Activated CD8-positive, alpha-beta T cell treated with anti-CD3 and anti-CD28 coated beads for 36 hours (primary cell): ENCODE results near the gene RANBP10. TPM values are rescaled to one million over a fixed set of nuclear protein-coding genes. Genes with fewer than 3 reads are reported as not detected.

Experiments used
- ATAC-seq: fragments of 200-7000 bp; cut with Tn5 transposase; one replicate; pipeline ENCODE4 v1.10.0; 2021; ENCODE audit warnings: mild to moderate bottlenecking, moderate library complexity
- CTCF ChIA-PET: fragments of 350-600 bp; sonication (Branson Sonifier 250); formaldehyde crosslinking; loops from one replicate; lab custom pipeline; 2021; ENCODE audit warnings: antibody characterized with exemption; lab: Charles Lee
- POLR2A ChIA-PET: fragments of 350-600 bp; sonication (Branson Sonifier 250); formaldehyde crosslinking; loops from one replicate; lab custom pipeline; 2021; ENCODE audit warnings: antibody characterized with exemption; lab: Charles Lee
- DNase-seq: peaks from one replicate; pipeline ENCODE4 v3.0.0-alpha.2; 2020
- H3K27ac Mint-ChIP-seq: one replicate; pipeline ENCODE4 v1.8.0; 2021; ENCODE audit warnings: mild to moderate bottlenecking, mixed read lengths
- H3K27me3 Mint-ChIP-seq: one replicate; pipeline ENCODE4 v1.8.0; 2021; ENCODE audit warnings: mixed read lengths
- H3K36me3 Mint-ChIP-seq: one replicate; pipeline ENCODE4 v1.8.0; 2021; ENCODE audit warnings: low read depth, mixed read lengths
- H3K4me1 Mint-ChIP-seq: one replicate; pipeline ENCODE4 v1.8.0; 2021; ENCODE audit warnings: low read depth, mixed read lengths
- H3K4me3 Mint-ChIP-seq: one replicate; pipeline ENCODE4 v1.8.0; 2021; ENCODE audit warnings: mild to moderate bottlenecking, moderate library complexity, mixed read lengths
- H3K9me3 Mint-ChIP-seq: one replicate; pipeline ENCODE4 v1.8.0; 2021; ENCODE audit warnings: mixed read lengths
- intact Hi-C: fragments of 100-400 bp; cut with micrococcal nuclease; formaldehyde crosslinking; loops from one replicate; pipeline ENCODE4 v1.10.0; 2022
- total RNA-seq, 2 experiments: library from RNA; stranded (reverse); gene quantifications; one replicate each; pipeline ENCODE4 v1.2.3, GENCODE V29; 2021
- TF ChIP-seq, protein P1 (sequence below): fragments of 200-600 bp; IDR thresholded peaks from one replicate; pipeline ENCODE4 v1.8.0; 2022; ENCODE audit warnings: antibody characterized with exemption, mild to moderate bottlenecking

RANBP10 gene
- total RNA-seq, 2 experiments from 2014 or later = 15.9 to 18.9 TPM

DNA sequence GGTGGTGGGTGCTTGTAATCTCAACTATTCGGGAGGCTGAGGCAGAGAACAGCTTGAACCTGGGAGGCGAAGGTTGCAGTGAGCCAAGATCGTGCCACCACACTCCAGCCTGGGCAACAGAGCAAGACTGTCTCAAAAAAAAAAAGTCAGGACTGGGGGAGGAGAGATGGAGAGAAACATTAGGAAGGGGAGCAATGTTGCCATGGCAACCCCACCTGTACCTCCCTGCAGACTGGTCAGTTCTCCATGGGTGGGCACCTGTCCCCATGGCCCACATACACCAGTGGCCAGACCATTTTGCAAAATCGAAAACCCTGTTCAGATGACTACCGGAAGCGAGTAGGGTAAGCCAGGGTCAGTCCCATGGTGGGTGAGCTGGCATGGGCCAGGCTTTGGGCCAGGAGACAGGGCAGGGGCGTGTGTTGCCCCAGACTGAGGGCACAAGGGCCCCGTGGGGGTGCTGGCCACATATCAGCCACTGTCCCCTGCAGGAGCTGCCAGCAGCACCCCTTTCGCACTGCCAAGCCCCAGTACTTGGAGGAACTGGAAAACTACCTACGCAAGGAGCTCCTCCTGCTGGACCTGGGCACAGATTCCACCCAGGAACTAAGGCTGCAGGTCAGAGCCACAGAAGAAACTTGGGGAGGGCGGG lies 14.4 kb upstream of the RANBP10 start:
- H3K36me3 Mint-ChIP-seq = no peaks in the 10 kb centered on the region
- POLR2A ChIA-PET = no interaction called here
- H3K4me3 Mint-ChIP-seq = no peak overlapping the region
- no peak overlapping the region for H3K27ac Mint-ChIP-seq
- no peaks in the 10 kb centered on the region for H3K27me3 Mint-ChIP-seq
- no peaks in the 10 kb centered on the region for H3K9me3 Mint-ChIP-seq
- intact Hi-C loops = no loop called here
- H3K4me1 Mint-ChIP-seq = peaks cover 5% of the 10 kb centered on the region
- ATAC-seq = no peak
- no peak for DNase-seq
- TF ChIP-seq, protein P1, sequence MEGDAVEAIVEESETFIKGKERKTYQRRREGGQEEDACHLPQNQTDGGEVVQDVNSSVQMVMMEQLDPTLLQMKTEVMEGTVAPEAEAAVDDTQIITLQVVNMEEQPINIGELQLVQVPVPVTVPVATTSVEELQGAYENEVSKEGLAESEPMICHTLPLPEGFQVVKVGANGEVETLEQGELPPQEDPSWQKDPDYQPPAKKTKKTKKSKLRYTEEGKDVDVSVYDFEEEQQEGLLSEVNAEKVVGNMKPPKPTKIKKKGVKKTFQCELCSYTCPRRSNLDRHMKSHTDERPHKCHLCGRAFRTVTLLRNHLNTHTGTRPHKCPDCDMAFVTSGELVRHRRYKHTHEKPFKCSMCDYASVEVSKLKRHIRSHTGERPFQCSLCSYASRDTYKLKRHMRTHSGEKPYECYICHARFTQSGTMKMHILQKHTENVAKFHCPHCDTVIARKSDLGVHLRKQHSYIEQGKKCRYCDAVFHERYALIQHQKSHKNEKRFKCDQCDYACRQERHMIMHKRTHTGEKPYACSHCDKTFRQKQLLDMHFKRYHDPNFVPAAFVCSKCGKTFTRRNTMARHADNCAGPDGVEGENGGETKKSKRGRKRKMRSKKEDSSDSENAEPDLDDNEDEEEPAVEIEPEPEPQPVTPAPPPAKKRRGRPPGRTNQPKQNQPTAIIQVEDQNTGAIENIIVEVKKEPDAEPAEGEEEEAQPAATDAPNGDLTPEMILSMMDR = no peak
- CTCF ChIA-PET = no interaction called here

- ChIA-PET CTCF (interaction anchor here (1.0 to 4.9 kb wide), 8 partner anchors 10 to 333 kb away, joined by 3 to 132 read pairs (median 7); partner anchors contain the start of genes ATP6V0D1 and PSMB10), POLR2A (interaction anchor here (0.6 to 1.1 kb wide), 2 partner anchors 121 to 213 kb away, joined by 3 to 4 read pairs; no protein-coding TSS in a partner anchor)
- TF ChIP-seq, protein P1 = no peak
- intact Hi-C loops = no loop called here
- DNase-seq = no peak
- Mint-ChIP-seq H3K9me3 (no peaks in the 10 kb centered on the region), H3K4me1 (peaks cover 5% of the 10 kb centered on the region), H3K36me3 (no peaks in the 10 kb centered on the region), H3K27ac (no peak overlapping the region), H3K4me3 (no peak overlapping the region), H3K27me3 (no peaks in the 10 kb centered on the region)
- no peak for ATAC-seq
Measured at GRCh38 chr16:67814567-67814966, 8.2 kb upstream of the RANBP10 start.

DNA sequence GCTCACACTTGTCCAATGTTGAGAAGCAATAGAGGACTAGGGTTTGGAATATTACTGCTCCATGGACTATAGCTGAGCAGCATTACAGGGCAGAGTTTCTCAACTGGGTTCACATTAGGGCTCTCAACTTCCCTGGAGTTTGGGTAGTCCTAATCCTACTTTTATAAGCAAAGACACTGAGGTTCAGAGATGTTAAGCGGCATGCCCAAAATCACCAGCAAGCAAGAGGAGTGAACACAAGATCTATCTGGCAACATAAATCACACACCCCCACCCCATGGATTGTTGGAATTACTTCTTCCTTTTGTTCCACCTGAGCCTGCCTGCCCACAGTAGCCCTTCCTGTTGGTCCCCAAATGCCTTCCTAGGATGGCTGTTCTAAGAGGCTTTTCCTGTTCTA lies 5.5 kb upstream of the RANBP10 start:
- H3K9me3 Mint-ChIP-seq = no peaks in the 10 kb centered on the region
- H3K27me3 Mint-ChIP-seq = no peaks in the 10 kb centered on the region
- intact Hi-C loops = no loop called here
- peaks cover 7% of the 10 kb centered on the region for H3K4me1 Mint-ChIP-seq
- POLR2A ChIA-PET = no interaction called here
- DNase-seq (no peak), ATAC-seq (no peak)
- TF ChIP-seq, protein P1 = no peak
- H3K27ac Mint-ChIP-seq = no peak overlapping the region
- no peaks in the 10 kb centered on the region for H3K36me3 Mint-ChIP-seq
- CTCF ChIA-PET = interaction anchor here (0.6 to 0.8 kb wide), 2 partner anchors 60 to 107 kb away, joined by 3 read pairs; no protein-coding TSS in a partner anchor
- H3K4me3 Mint-ChIP-seq = no peak overlapping the region

- Mint-ChIP-seq H3K4me3 (peak overlapping the region; percentile 94), H3K27me3 (no peaks in the 10 kb centered on the region), H3K9me3 (no peaks in the 10 kb centered on the region), H3K36me3 (peaks cover 28% of the 10 kb centered on the region), H3K4me1 (peaks cover 32% of the 10 kb centered on the region), H3K27ac (peak overlapping the region; percentile 97)
- DNase-seq (no peak), ATAC-seq (no peak)
- CTCF ChIA-PET = interaction anchor here (1.1 to 2.9 kb wide), 7 partner anchors 9 to 286 kb away, joined by 3 to 48 read pairs (median 5); no protein-coding TSS in a partner anchor
- TF ChIP-seq, protein P1 = no peak
- POLR2A ChIA-PET = interaction anchor here (0.6 to 3.3 kb wide), 10 partner anchors 10 to 277 kb away, joined by 3 to 18 read pairs (median 4); partner anchors contain the start of genes CTCF, DDX28, DUS2 and EDC4
- intact Hi-C loops = loop anchor here (5.0 kb wide), 1 partner anchor 35 kb away; the partner anchor contains the start of gene THAP11
Measured at GRCh38 chr16:67807148-67807682, 855 bp upstream of the RANBP10 start.
